Naive thymus-derived CD8-positive, alpha-beta T cell (primary cell): ENCODE results near the gene SAMMSON. TPM values are rescaled to one million over a fixed set of nuclear protein-coding genes. Genes with fewer than 3 reads are reported as not detected.

Source experiments
- ATAC-seq, 2 donors: fragments of 150-1000 bp; cut with Tn5 transposase in 1 of 2; sonication (Bioruptor Pico), chemical (Tn5 transposase) in 1 of 2; 1 replicate in 1 of 2; 2 replicates in 1 of 2; pipeline ENCODE4 v1.10.0; 2021; ENCODE audit warnings: mild to moderate bottlenecking in 2 of 2, moderate library complexity in 2 of 2
- POLR2A ChIA-PET: fragments of 350-600 bp; sonication (Branson Sonifier 250); formaldehyde crosslinking; loops from one replicate; lab custom pipeline; 2021; ENCODE audit warnings: antibody characterized with exemption; lab: Charles Lee
- DNase-seq, 10 donors: peaks; one replicate each; pipeline versions ENCODE4 v3.0.0 to v3.0.0-alpha.2; 2020 to 2022
- H3K27ac Mint-ChIP-seq, 10 donors: one replicate each; pipeline ENCODE4 v1.8.0; 2020 to 2022; ENCODE audit warnings: mild to moderate bottlenecking in 10 of 10, mixed read lengths in 10 of 10, moderate library complexity in 4 of 10, inconsistent platforms in 1 of 10
- H3K27me3 Mint-ChIP-seq, 5 donors: one replicate each; pipeline ENCODE4 v1.8.0; 2021 to 2022; ENCODE audit warnings: mixed read lengths in 5 of 5
- H3K36me3 Mint-ChIP-seq, 3 donors: one replicate each; pipeline ENCODE4 v1.8.0; 2020 to 2022; ENCODE audit warnings: mixed read lengths in 3 of 3, mild to moderate bottlenecking in 2 of 3, inconsistent platforms in 1 of 3
- H3K4me1 Mint-ChIP-seq, 4 donors: one replicate each; pipeline ENCODE4 v1.8.0; 2021 to 2022; ENCODE audit warnings: mixed read lengths in 4 of 4
- H3K4me3 Mint-ChIP-seq, 10 donors: one replicate each; pipeline ENCODE4 v1.8.0; 2020 to 2022; ENCODE audit warnings: mild to moderate bottlenecking in 10 of 10, mixed read lengths in 10 of 10, moderate library complexity in 6 of 10, inconsistent platforms in 1 of 10
- H3K9me3 Mint-ChIP-seq, 9 donors: one replicate each; pipeline ENCODE4 v1.8.0; 2020 to 2022; ENCODE audit warnings: mixed read lengths in 9 of 9, mild to moderate bottlenecking in 3 of 9, inconsistent platforms in 1 of 9, moderate library complexity in 1 of 9
- polyA plus RNA-seq, 3 donors: library from polyadenylated mRNA; unstranded; fragments of 300-500 nt; fragmentation: Illumina TruSeq; gene quantifications; one replicate each; pipeline ENCODE4 v1.2.3, GENCODE V29; 2021
- total RNA-seq, 8 experiments: library from RNA in 2 of 8; stranded (reverse) in 2 of 8; gene quantifications; one replicate each; pipeline ENCODE4 v1.2.3 and lab custom pipeline; 2021 to 2026

SAMMSON gene
- total and polyA plus RNA-seq, 5 experiments from 2014 or later, result not detected

DNA sequence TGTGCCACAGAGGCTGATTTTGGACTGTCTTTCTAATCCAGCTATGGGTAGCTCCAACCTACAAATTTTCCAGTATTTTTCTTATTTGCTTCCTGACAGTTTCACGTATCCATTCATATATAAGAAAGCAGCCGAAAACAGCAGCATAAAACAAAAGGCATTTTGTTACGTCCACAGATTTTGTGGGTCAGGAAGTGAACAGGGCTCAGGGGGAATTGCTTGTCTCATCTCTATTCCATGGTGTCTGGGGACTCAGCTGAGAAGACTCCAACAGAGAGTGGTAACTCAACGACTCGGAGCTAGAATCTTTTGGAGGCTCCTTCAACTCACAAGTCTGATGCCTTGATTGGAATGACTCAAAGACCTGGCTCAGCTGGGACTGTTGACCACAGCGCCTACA, 11.7 kb upstream of the SAMMSON start:
- Mint-ChIP-seq H3K4me1 (peaks cover 0 to 6% (median 0%) of the 10 kb centered on the region in 4 donors), H3K36me3 (no peaks in the 10 kb centered on the region), H3K9me3 (peaks cover 0 to 3% (median 0%) of the 10 kb centered on the region in 9 donors), H3K27me3 (peaks cover 0 to 9% (median 2%) of the 10 kb centered on the region in 5 donors), H3K4me3 (no peak overlapping the region), H3K27ac (no peak overlapping the region)
- POLR2A ChIA-PET, result no interaction called here
- DNase-seq, result no peak
- ATAC-seq, result no peak

DNA sequence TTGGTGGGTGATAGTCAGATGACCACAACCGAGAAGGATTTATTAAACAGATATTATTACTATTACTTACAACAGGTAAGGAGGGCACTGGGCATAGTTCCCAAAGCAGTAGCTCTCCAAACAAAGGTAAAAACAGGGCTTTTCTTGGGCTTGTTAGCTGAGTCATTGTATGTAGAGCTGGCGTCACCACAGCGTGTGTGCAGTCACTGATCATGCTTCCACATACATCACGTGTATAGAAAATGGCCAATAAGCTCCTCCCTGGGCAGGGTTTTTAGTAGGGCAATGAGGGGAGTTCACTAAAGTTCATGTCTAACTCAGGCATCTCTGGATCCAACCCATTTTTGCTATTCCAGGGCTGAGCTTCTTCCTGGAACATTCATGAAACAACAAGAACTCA, 5.8 kb upstream of the SAMMSON start:
- no peak for ATAC-seq
- Mint-ChIP-seq H3K4me1 (no peaks in the 10 kb centered on the region), H3K9me3 (peaks cover 0 to 2% (median 0%) of the 10 kb centered on the region in 9 donors), H3K36me3 (no peaks in the 10 kb centered on the region), H3K27ac (no peak overlapping the region), H3K4me3 (no peak overlapping the region), H3K27me3 (peaks cover 0 to 9% (median 2%) of the 10 kb centered on the region in 5 donors)
- no peak for DNase-seq
- POLR2A ChIA-PET, result no interaction called here

DNA sequence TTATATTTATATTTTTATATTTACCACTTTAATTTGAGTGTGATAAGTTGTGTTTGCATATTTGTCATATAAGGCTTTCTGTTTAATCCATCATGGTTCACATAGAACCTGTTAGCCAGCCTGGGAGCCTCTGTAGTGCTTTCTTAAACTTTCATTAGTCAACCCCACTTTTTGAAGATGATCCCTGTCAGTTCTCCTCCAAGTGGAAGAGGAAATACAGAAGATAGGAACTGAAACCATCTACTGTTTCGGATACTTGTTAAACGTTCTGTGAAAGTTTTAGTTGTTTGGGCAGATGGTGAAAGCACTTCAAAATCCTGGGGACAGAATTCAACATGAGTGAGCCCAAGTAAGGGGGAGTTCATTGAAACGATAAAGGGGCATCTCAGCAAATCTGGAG, 4.6 kb upstream of the SAMMSON start:
- ATAC-seq, result no peak

DNA sequence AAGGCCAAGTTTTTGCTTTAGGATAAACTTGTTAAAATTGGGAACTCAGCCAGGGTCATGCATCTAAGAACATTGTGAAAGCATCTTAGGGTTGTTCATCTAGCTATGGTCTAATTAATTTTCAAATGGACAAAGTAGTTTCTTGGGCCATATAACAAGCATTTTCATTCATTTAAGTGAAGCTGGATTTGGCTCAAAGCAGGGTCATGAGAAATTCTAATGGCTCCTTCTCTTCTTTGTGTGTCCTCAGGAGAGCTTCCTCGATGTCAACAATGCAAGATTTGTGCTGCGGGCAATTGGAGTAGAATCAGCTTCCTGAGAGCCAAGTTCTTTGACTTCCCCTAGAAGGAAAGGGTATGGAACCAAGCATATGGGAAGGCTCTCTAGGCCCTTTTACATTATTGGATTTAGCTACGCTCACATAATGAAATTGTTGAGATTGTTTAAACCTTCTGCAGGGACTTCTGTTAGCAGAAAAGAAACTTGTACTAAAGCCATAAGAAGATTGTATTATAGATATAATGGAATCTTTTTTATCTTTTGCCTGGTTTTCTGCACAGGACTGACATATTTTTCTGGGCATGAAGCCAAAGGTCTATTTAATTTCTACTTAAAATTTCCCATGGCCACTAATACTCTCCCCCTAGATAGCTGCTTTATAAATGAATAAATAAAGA, 1.8 kb upstream of the SAMMSON start:
- Mint-ChIP-seq H3K9me3 (peaks cover 0 to 7% (median 1%) of the 10 kb centered on the region in 9 donors), H3K4me1 (no peaks in the 10 kb centered on the region), H3K4me3 (no peak overlapping the region), H3K27ac (no peak overlapping the region), H3K36me3 (no peaks in the 10 kb centered on the region), H3K27me3 (peaks cover 0 to 9% (median 2%) of the 10 kb centered on the region in 5 donors)
- ATAC-seq (no peak), DNase-seq (no peak)
- POLR2A ChIA-PET, result no interaction called here

More for the DNA sequence above, 4.6 kb upstream of the SAMMSON start:
- H3K36me3 Mint-ChIP-seq, result no peaks in the 10 kb centered on the region
- no peaks in the 10 kb centered on the region for H3K4me1 Mint-ChIP-seq
- no peak for DNase-seq
- peaks cover 0 to 4% (median 1%) of the 10 kb centered on the region in 5 donors for H3K27me3 Mint-ChIP-seq
- POLR2A ChIA-PET, result no interaction called here
- H3K4me3 Mint-ChIP-seq, result no peak overlapping the region
- H3K9me3 Mint-ChIP-seq, result peaks cover 0 to 4% (median 0%) of the 10 kb centered on the region in 9 donors
- no peak overlapping the region for H3K27ac Mint-ChIP-seq

DNA sequence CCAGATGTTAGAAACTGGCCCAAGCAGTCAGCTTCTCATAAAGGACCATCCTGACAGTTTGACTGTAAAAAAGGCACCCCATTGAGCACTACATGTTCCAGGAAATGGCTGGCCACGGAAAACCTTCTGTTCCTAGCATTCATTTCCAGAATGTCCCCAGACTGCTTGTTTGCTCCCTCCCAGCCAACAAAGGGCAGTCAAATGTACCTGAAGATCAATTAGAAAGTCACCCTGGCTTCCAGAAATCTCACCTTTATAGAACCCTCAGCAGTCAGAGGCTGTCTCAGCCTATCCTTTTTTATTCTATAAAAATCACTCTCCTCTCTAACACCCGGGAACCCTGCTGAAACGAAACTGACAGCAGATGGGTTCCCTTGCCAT, 784 bp upstream of the SAMMSON start:
- H3K27me3 Mint-ChIP-seq, result peaks cover 0 to 9% (median 2%) of the 10 kb centered on the region in 5 donors
- ATAC-seq (no peak), DNase-seq (no peak)
- POLR2A ChIA-PET, result no interaction called here
- H3K9me3 Mint-ChIP-seq, result peaks cover 0 to 7% (median 2%) of the 10 kb centered on the region in 9 donors
- H3K27ac Mint-ChIP-seq, result no peak overlapping the region
- H3K36me3 Mint-ChIP-seq, result no peaks in the 10 kb centered on the region
- H3K4me3 Mint-ChIP-seq, result no peak overlapping the region
- no peaks in the 10 kb centered on the region for H3K4me1 Mint-ChIP-seq

DNA sequence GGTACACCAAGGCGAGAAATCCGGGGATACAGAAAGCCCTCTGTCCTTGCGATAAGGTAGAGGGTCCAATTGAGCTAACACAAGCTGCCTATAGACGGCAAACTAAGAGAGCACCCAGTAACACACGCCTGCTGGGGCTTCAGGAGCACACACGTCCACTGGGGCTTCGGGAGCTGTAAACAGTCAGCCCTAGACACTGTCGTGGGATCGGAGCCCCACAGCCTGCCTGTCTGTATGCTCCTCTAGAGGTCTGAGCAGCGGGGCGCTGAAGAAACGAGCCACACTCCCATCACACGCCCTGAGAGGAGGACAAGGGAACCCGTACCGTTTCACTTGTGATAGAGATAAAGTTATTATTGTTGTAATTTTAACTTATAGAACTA, 486 bp downstream of the SAMMSON start:
- H3K36me3 Mint-ChIP-seq, result no peaks in the 10 kb centered on the region
- DNase-seq (no peak), ATAC-seq (no peak)
- POLR2A ChIA-PET, result no interaction called here
- H3K27ac Mint-ChIP-seq, result no peak overlapping the region
- H3K9me3 Mint-ChIP-seq, result peaks cover 0 to 7% (median 2%) of the 10 kb centered on the region in 9 donors
- no peaks in the 10 kb centered on the region for H3K4me1 Mint-ChIP-seq
- peaks cover 0 to 9% (median 2%) of the 10 kb centered on the region in 5 donors for H3K27me3 Mint-ChIP-seq
- H3K4me3 Mint-ChIP-seq, result peak overlapping the region in 1 of 10 donors; percentile 50

DNA sequence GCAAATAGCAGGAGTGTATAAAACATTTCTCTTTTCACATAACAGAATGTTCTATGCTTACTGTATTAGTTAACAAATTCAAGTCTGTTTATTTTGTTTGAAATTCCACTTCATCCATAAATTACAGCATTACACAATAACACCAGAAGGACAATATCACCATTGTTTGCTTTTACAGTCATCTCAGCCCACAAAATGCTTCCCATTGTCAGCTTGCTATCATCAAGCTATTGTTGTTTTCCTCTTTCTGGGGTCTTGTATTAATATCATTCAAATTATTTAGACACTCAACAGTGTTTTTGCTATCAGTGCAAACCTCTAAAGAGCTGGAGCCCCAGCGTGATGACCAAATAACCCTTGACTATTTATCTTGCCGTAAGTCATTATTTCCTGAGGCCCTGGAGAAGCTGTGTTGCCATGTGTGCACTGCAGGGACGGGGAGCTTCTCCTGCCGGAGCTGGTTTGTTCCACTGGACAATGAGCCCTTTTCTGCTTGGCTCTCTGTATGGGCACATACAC, 1.1 kb downstream of the SAMMSON start:
- no peak for DNase-seq
- Mint-ChIP-seq H3K9me3 (peaks cover 0 to 7% (median 2%) of the 10 kb centered on the region in 9 donors), H3K27me3 (peaks cover 0 to 9% (median 2%) of the 10 kb centered on the region in 5 donors), H3K36me3 (no peaks in the 10 kb centered on the region), H3K4me1 (no peaks in the 10 kb centered on the region), H3K4me3 (no peak overlapping the region), H3K27ac (no peak overlapping the region)
- POLR2A ChIA-PET, result no interaction called here
- no peak for ATAC-seq

DNA sequence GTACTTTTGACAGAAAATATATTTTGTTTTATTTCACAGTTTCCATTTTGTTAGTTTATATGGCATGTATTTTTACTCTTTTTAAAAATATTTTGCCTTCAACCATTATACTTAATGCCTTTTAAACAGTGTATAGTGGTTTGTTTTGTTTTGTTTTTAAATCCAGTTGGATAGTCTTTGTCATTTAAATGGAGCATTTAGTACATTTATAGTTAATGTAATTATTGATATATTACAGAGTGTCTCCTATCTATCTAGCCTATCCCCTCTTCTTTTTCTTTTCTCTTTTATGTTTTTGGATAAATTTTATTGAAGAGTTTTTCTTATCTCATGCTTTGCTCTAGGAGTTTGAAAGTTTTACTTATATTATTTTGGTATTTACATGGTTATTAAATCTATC, 3.6 kb downstream of the SAMMSON start:
- Mint-ChIP-seq H3K4me3 (no peak overlapping the region), H3K27me3 (peaks cover 1 to 9% (median 2%) of the 10 kb centered on the region in 5 donors), H3K36me3 (no peaks in the 10 kb centered on the region), H3K9me3 (peaks cover 0 to 13% (median 3%) of the 10 kb centered on the region in 9 donors), H3K4me1 (no peaks in the 10 kb centered on the region), H3K27ac (no peak overlapping the region)
- POLR2A ChIA-PET, result no interaction called here
- ATAC-seq (no peak), DNase-seq (no peak)

DNA sequence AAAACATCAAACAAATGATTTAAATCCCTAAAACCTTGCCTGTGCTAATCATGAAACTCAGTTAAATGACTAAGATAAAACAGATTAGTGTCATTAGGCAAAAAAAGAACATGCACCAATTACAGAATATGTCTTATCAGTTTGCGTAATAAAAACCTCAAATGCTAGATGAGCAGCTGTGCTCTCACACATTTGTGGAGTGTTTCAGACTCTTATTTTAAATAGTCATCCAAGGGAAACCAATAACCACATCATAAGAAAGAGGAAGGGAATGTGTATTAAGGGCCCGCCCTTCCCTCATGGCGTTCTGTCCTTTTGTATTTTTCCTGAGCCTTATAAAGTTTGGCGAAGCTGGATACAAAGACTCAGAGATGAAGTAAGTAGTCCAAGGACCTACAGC, 6.6 kb downstream of the SAMMSON start:
- peaks cover 0 to 12% (median 3%) of the 10 kb centered on the region in 9 donors for H3K9me3 Mint-ChIP-seq
- H3K4me3 Mint-ChIP-seq, result no peak overlapping the region
- H3K36me3 Mint-ChIP-seq, result no peaks in the 10 kb centered on the region
- H3K4me1 Mint-ChIP-seq, result no peaks in the 10 kb centered on the region
- H3K27ac Mint-ChIP-seq, result peak overlapping the region in 1 of 10 donors; percentile 44
- H3K27me3 Mint-ChIP-seq, result peaks cover 1 to 10% (median 2%) of the 10 kb centered on the region in 5 donors
- ATAC-seq (no peak), DNase-seq (no peak)
- POLR2A ChIA-PET, result no interaction called here

DNA sequence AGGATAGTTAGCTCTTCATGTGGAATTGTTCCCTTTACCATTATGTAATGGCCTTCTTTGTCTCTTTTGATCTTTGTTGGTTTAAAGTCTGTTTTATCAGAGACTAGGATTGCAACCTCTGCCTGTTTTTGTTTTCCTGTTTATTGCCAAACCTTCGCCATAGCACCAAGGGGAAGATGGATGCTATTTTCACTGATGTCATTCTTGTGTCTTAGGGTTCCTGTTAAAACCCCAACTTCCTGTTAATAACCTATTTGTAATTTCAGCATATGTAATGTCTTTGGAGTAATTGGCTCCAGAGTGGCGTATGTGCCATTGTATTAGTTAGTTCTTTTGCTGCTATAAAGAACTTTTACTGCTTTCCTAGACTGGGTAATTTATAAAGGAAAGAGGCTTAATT, 10.8 kb downstream of the SAMMSON start:
- H3K27me3 Mint-ChIP-seq, result peaks cover 0 to 10% (median 8%) of the 10 kb centered on the region in 5 donors
- DNase-seq, result no peak
- ATAC-seq, result no peak
- POLR2A ChIA-PET, result no interaction called here
- peaks cover 0 to 10% (median 0%) of the 10 kb centered on the region in 9 donors for H3K9me3 Mint-ChIP-seq
- no peak overlapping the region for H3K4me3 Mint-ChIP-seq
- no peaks in the 10 kb centered on the region for H3K36me3 Mint-ChIP-seq
- H3K4me1 Mint-ChIP-seq, result no peaks in the 10 kb centered on the region
- H3K27ac Mint-ChIP-seq, result no peak overlapping the region

DNA sequence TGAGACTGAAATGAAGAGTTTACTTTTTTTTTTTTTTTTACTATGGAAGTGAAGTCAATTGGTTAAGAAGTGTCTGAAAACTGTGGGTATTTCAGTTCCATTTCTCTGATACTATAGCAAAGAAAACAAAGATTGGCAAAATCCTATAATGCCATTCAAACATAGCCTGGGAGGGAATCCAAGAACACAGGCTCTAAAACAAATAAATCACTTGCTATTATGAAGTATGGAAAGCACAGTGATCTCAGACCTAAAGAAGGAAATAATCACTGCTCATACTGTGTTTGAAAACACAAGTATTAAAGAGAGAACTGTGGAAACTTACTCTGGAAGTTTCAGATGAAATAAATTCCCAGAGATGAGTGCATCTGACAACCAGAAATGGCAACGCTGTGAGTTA, 12.0 kb downstream of the SAMMSON start:
- no peaks in the 10 kb centered on the region for H3K4me1 Mint-ChIP-seq
- H3K9me3 Mint-ChIP-seq, result peaks cover 0 to 12% (median 0%) of the 10 kb centered on the region in 9 donors
- H3K36me3 Mint-ChIP-seq, result no peaks in the 10 kb centered on the region
- H3K27me3 Mint-ChIP-seq, result peaks cover 0 to 10% (median 8%) of the 10 kb centered on the region in 5 donors
- POLR2A ChIA-PET, result no interaction called here
- DNase-seq (no peak), ATAC-seq (no peak)
- no peak overlapping the region for H3K27ac Mint-ChIP-seq
- no peak overlapping the region for H3K4me3 Mint-ChIP-seq

DNA sequence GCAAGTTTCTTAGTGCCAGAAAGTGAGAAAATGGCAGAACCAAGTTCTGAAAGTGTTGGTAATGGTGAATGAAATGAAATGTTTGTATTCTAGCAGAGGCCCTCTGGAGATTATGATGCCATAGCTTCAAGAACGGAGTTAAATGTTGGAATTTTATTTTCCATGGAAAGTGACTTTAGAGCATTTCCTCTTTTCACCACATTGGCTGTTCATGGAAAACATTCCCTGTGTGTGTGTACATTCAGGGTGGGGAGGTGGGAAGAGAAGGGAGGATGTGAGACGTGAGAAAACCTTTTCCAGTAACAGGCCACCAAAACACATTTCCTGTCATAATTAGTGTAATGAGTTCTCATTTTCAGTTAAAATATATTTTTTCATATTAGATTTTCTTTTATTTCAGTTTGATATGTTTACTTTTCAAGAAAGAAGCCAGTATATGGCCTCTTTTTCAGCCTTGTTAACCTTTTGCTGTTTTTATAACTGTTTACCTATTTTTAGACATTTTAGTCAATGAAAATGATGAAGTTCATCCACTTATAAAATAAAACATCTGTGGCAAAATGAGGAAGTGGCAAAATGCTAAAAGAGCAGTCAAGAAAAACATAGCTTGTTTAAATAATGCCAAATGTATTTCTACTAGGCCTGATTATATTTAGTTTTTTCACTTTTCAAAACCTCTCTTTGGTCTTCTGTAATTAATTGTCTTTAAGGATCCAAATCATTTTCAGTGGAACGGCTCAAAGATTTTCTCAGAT, 21.6 kb downstream of the SAMMSON start:
- POLR2A ChIA-PET, result no interaction called here
- Mint-ChIP-seq H3K27ac (no peak overlapping the region), H3K27me3 (peaks cover 0 to 8% (median 2%) of the 10 kb centered on the region in 5 donors), H3K36me3 (no peaks in the 10 kb centered on the region), H3K9me3 (peaks cover 0 to 7% (median 0%) of the 10 kb centered on the region in 9 donors), H3K4me3 (no peak overlapping the region), H3K4me1 (peaks cover 0 to 7% (median 0%) of the 10 kb centered on the region in 4 donors)
- no peak for DNase-seq
- ATAC-seq, result no peak

DNA sequence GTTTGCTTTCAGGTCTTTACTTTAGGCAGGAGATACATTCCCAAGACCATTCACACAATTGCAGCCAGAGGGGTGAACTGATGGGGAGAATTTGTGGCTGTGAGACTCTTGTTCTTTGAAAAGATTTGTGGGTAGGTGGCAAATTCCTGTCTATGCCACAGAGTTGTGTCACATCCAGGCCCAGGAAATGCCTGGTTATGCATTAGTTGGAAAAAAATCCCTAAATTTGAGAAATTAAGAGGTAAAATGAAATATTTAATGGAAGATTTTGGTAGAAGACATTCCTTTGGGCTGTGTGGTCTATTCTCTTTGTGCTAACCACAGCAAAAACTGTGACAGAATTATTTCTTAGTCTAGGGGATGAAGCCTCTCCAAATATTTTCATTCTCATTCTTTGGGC, 28.8 kb downstream of the SAMMSON start:
- H3K27me3 Mint-ChIP-seq, result peaks cover 0 to 19% (median 10%) of the 10 kb centered on the region in 5 donors
- ATAC-seq (no peak), DNase-seq (no peak)
- H3K9me3 Mint-ChIP-seq, result peaks cover 0 to 7% (median 0%) of the 10 kb centered on the region in 9 donors
- POLR2A ChIA-PET, result no interaction called here
- no peak overlapping the region for H3K4me3 Mint-ChIP-seq
- H3K4me1 Mint-ChIP-seq, result no peaks in the 10 kb centered on the region
- H3K36me3 Mint-ChIP-seq, result no peaks in the 10 kb centered on the region
- no peak overlapping the region for H3K27ac Mint-ChIP-seq
